T-helper 2 cell treated with Interferon-gamma antibody and Interleukin-4, amounts not matched to agents 5 μg/mL and 100 μg/mL, for 36 hours (primary cell): ENCODE data around the gene C3orf49.

Experiments used
- DNase-seq: peaks from one replicate; pipeline ENCODE4 v3.0.0; 2021; ENCODE audit warnings: low spot score
- H3K27ac Mint-ChIP-seq: one replicate; pipeline ENCODE4 v1.8.0; 2021; ENCODE audit warnings: mild to moderate bottlenecking, mixed read lengths
- H3K27me3 Mint-ChIP-seq: one replicate; pipeline ENCODE4 v1.8.0; 2021; ENCODE audit warnings: low read depth, mixed read lengths
- H3K36me3 Mint-ChIP-seq: one replicate; pipeline ENCODE4 v1.8.0; 2021; ENCODE audit warnings: low read depth, mixed read lengths
- H3K4me1 Mint-ChIP-seq: one replicate; pipeline ENCODE4 v1.8.0; 2021; ENCODE audit warnings: low read depth, mixed read lengths
- H3K4me3 Mint-ChIP-seq: one replicate; pipeline ENCODE4 v1.8.0; 2022; ENCODE audit warnings: mild to moderate bottlenecking, moderate library complexity, mixed read lengths
- H3K9me3 Mint-ChIP-seq: one replicate; pipeline ENCODE4 v1.8.0; 2021; ENCODE audit warnings: mixed read lengths

The C3orf49 gene

DNA sequence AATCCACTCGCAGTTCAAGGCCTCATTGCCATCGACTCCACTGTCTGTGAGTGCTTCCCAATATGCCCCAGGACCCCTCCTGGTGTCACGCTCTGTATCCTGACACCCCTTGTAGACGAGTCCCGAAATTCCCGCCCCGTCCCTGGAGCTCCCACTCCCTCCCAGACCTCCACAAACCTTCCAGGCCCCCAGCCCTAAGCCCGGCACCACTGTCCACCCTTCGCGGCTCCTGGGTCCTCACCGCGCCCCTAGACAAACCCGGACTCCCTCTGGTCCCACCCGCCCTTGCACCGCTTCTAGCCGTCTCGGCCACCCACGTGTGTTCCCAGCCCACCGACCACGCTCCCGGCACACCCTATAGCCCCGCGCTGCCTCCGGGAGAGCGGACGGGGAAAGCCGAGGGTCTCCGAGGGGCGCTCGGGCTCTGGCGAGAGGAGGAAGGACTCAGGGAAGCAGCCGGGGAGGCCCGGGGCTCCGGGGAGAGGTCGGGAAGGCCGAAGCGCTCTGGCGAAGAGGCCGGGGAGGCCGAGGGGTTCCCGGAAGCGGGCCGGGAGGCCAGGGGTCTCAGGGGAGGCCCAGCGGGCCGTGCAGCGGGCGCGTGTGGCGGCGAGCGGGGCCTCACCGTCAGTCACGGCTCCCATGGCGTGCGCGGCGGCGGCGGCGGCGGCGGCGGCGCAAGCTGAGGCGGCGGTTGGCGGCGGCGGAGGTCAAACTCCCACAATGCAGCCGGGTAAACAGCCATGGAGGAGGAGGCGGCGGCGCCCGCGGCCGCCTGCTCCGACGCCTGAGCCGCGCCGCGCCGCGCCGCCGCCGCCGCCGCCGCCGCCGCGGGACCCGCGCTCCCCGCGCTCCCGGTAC, 44.3 kb downstream of the C3orf49 start, which contains the start of the genes ATXN7 and THOC7:
ATXN7 (plus strand) TSS at position 718 of the 858 bp plus-strand sequence. CDS start 48,732 bp downstream, outside the sequence.
THOC7 (minus strand) TSS at position 656 of the 858 bp plus-strand sequence; CDS start at position 641, 15 bp downstream.
- peak; percentile 69 for DNase-seq
- no peaks in the 10 kb centered on the region for H3K9me3 Mint-ChIP-seq
- H3K4me3 Mint-ChIP-seq: peak within 1 kb of the TSS; percentile 93
- no peaks in the 10 kb centered on the region for H3K27me3 Mint-ChIP-seq
- H3K4me1 Mint-ChIP-seq: peaks cover 47% of the 10 kb centered on the region
- H3K36me3 Mint-ChIP-seq: peaks cover 28% of the 10 kb centered on the region
- H3K27ac Mint-ChIP-seq: peak within 1 kb of the TSS; percentile 92

DNA sequence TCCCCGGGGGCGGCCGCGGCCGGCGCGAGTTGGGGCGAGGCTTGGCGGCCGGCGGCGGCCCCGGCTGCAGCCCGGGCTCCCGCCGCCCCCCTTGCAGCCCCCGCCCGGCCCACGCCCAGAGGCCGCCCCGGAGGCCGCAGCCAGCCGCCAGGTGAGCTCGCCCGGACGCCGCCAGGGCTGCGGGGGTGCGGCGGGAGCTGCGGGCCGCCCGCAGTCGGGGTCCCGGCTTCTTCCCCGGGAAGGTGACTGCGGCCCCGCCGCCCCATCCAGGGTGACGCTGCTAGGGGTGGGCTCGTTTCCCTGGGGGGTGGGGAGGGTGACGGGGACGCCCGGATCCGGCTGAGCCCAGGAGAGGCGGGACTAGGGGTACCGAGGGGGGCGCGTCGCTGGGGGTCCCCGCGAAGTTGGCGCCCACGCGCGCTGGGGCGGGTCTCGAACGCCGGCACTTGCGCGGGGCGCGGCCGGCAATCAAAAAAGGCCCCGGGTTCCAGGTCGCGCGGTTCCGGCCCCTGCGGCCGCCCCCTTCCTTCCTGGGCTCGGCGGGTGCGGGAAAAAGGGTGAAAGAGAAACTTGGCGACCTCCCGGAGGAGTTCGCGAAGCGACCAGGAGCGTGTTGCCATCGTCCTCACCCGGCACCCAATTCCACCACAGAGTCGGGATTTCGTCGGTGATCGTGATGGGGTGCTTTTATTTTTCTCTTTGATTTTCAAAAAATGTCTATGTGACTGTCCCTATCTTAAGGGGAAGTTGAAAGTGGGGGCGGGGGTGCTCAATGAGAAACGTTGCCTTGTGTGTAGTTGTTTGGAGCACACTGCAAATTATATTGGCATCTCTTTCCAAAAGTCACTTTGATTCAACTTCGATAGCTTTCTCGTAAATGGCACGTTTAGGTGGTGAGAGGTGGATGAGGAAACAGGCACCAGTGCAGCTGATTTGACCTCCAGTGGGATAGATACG, 45.2 kb downstream of the C3orf49 start:
- Mint-ChIP-seq H3K36me3 (peaks cover 33% of the 10 kb centered on the region), H3K27ac (peak overlapping the region; percentile 92), H3K9me3 (no peaks in the 10 kb centered on the region), H3K27me3 (no peaks in the 10 kb centered on the region), H3K4me3 (peak overlapping the region; percentile 93), H3K4me1 (peaks cover 45% of the 10 kb centered on the region)
- peak; percentile 29 for DNase-seq

DNA sequence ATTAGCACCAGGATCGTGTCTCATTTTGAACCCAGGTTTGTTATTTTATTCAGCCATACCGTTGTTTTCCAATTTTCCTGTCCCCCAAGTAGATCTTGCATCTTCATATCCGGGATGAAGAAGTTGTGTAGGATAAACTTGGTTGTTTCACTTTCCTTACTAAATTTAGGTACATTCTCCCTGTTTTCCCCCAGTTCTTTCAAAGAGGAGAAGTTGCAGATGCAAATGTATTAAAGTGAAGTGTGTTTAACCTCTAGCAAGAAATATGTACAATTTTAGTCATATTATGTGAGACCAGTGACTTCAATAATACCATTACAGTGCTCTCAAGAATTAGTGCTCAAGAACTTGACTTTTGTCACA, 45.8 kb downstream of the C3orf49 start:
- H3K27ac Mint-ChIP-seq: peak overlapping the region; percentile 92
- no peak for DNase-seq

GRCh38 chr3:63867225-63867624, 48.1 kb downstream of the C3orf49 start:
- Mint-ChIP-seq H3K9me3 (no peaks in the 10 kb centered on the region), H3K4me1 (peaks cover 34% of the 10 kb centered on the region), H3K27ac (no peak overlapping the region), H3K27me3 (no peaks in the 10 kb centered on the region), H3K36me3 (peaks cover 34% of the 10 kb centered on the region), H3K4me3 (no peak overlapping the region)
- no peak for DNase-seq

More for the DNA sequence above, 45.8 kb downstream of the C3orf49 start:
- peaks cover 34% of the 10 kb centered on the region for H3K36me3 Mint-ChIP-seq
- peak overlapping the region; percentile 93 for H3K4me3 Mint-ChIP-seq
- H3K27me3 Mint-ChIP-seq: no peaks in the 10 kb centered on the region
- H3K4me1 Mint-ChIP-seq: peaks cover 42% of the 10 kb centered on the region
- no peaks in the 10 kb centered on the region for H3K9me3 Mint-ChIP-seq

GRCh38 chr3:63869940-63870614, 51.0 kb downstream of the C3orf49 start:
- peaks cover 24% of the 10 kb centered on the region for H3K36me3 Mint-ChIP-seq
- H3K27ac Mint-ChIP-seq: no peak overlapping the region
- no peaks in the 10 kb centered on the region for H3K27me3 Mint-ChIP-seq
- no peak for DNase-seq
- H3K4me1 Mint-ChIP-seq: peaks cover 33% of the 10 kb centered on the region
- H3K4me3 Mint-ChIP-seq: no peak overlapping the region
- H3K9me3 Mint-ChIP-seq: no peaks in the 10 kb centered on the region

DNA sequence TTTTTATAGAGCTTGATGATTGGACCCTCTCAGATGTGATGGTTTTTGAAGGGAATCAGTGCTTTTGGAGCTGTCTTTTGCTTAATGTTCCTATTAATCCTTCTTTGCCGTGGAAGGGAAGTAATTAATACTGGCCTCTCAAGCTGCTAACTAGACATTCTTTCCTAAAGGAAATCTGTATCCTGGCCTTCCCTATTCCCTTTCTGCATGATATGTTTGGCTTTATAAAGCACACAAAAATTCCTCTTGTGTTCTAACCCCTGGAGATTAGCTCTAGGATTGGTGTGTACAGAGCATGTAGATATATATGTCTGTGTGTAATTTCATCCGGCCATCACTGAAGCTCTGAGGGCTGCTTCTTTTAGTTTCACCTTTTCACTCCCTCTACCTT, 51.5 kb downstream of the C3orf49 start:
- Mint-ChIP-seq H3K4me1 (peaks cover 30% of the 10 kb centered on the region), H3K9me3 (no peaks in the 10 kb centered on the region), H3K4me3 (no peak overlapping the region), H3K27me3 (no peaks in the 10 kb centered on the region), H3K36me3 (peaks cover 21% of the 10 kb centered on the region), H3K27ac (no peak overlapping the region)
- no peak for DNase-seq

DNA sequence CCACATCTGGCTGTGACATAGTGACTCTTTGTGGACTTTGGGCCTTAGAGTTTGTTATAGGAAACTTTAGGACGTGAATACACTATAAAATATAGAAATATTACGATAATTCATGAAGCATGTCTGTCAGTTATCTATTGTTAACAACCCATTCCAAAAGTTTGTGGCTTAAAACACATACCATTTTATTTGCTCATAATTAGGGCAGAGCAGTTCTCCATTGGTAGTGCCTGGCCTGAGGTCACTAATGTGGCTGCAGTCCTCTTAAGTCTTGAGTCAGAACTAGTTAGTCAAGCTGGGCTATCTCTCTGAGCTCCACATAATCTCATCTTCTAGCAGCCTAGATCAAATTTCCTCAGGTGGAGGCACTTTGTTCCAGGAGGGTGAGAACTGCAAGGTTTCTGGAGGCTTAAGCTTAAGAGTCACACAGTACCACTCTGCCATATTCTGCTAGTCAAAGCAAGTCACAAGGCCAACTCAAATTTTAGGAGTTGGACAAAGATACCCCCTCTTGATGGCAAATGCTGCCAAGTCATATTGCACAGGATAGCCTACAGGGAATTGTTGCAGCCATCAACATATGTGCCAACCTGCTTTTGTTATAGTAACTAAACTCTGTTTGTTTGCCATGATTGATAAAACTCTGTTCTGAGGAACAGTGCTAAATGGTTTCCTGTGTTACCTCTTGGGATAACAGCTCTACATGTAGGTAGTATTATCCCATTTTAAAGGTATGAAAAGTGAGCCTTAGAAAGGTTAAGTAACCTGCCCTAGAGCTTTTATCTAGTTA, 53.2 kb downstream of the C3orf49 start:
- no peak overlapping the region for H3K27ac Mint-ChIP-seq
- peaks cover 25% of the 10 kb centered on the region for H3K4me1 Mint-ChIP-seq
- DNase-seq: no peak

GRCh38 chr3:63874769-63875168, 55.7 kb downstream of the C3orf49 start:
- no peak overlapping the region for H3K4me3 Mint-ChIP-seq
- H3K36me3 Mint-ChIP-seq: peaks cover 2% of the 10 kb centered on the region
- H3K27ac Mint-ChIP-seq: no peak overlapping the region
- no peaks in the 10 kb centered on the region for H3K9me3 Mint-ChIP-seq
- no peak for DNase-seq
- H3K27me3 Mint-ChIP-seq: no peaks in the 10 kb centered on the region
- H3K4me1 Mint-ChIP-seq: peaks cover 36% of the 10 kb centered on the region

More for the DNA sequence above, 53.2 kb downstream of the C3orf49 start:
- H3K36me3 Mint-ChIP-seq: peaks cover 11% of the 10 kb centered on the region
- H3K9me3 Mint-ChIP-seq: no peaks in the 10 kb centered on the region
- H3K27me3 Mint-ChIP-seq: no peaks in the 10 kb centered on the region
- no peak overlapping the region for H3K4me3 Mint-ChIP-seq

DNA sequence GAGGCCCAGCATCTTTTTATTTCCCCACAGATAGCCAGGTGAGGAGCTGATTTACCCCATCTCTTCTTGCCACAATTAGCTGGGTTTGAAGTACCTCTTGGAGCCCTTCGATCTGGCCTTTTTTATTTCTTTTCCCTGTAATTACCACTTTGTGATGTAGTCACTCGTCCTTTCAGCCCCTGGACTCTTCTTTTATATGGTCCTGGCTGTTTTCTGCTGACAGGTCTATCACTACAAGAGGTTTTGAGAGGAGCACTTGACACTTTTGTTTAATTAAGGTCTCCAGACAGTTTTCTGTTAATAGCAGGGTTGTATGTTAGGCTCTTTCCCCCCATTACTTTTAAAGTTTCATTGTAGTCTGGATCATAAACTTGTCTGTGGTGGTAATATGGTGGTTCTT, 56.4 kb downstream of the C3orf49 start:
- Mint-ChIP-seq H3K9me3 (no peaks in the 10 kb centered on the region), H3K4me3 (no peak overlapping the region), H3K36me3 (peaks cover 2% of the 10 kb centered on the region), H3K4me1 (peaks cover 37% of the 10 kb centered on the region), H3K27me3 (no peaks in the 10 kb centered on the region), H3K27ac (no peak overlapping the region)
- no peak for DNase-seq

GRCh38 chr3:63876260-63876659, 57.2 kb downstream of the C3orf49 start:
- Mint-ChIP-seq H3K27ac (no peak overlapping the region), H3K4me1 (peaks cover 33% of the 10 kb centered on the region), H3K36me3 (peaks cover 3% of the 10 kb centered on the region), H3K4me3 (no peak overlapping the region), H3K9me3 (no peaks in the 10 kb centered on the region), H3K27me3 (no peaks in the 10 kb centered on the region)
- no peak for DNase-seq

GRCh38 chr3:63877737-63878393, 58.8 kb downstream of the C3orf49 start:
- DNase-seq: no peak
- no peaks in the 10 kb centered on the region for H3K9me3 Mint-ChIP-seq
- H3K4me1 Mint-ChIP-seq: peaks cover 28% of the 10 kb centered on the region
- H3K4me3 Mint-ChIP-seq: no peak overlapping the region
- no peaks in the 10 kb centered on the region for H3K27me3 Mint-ChIP-seq
- no peak overlapping the region for H3K27ac Mint-ChIP-seq
- H3K36me3 Mint-ChIP-seq: peaks cover 3% of the 10 kb centered on the region

GRCh38 chr3:63878394-63879060, 59.4 kb downstream of the C3orf49 start:
- Mint-ChIP-seq H3K9me3 (no peaks in the 10 kb centered on the region), H3K4me3 (no peak overlapping the region), H3K27me3 (no peaks in the 10 kb centered on the region), H3K4me1 (peaks cover 28% of the 10 kb centered on the region), H3K36me3 (peaks cover 3% of the 10 kb centered on the region), H3K27ac (no peak overlapping the region)
- DNase-seq: no peak
